ENCODE data around the gene IL1RAPL2. TPM values are rescaled to one million over a fixed set of nuclear protein-coding genes. Genes with fewer than 3 reads are reported as not detected.

The IL1RAPL2 gene
- total RNA-seq, 2 donors from 2014 or later, result not detected

DNA sequence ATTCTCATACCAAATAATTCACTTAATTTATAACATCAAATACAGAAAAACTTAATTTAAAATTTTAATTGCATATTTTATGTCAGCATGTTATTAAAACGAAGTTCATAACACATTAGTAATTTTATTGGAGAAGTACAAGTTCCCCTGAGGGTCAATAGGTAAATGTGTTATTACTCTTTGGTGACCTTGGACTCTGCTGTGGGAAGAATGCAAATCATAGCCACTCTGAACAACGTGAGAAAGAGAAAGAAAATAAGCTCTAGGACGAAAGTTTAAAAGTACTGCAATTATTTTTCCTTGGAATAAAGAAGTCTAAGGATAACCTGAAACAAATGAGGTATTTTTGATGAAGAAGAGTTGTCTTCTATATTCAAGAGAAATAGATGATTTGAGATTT lies 115.2 kb downstream of the IL1RAPL2 start:
- Histone ChIP-seq H3K36me3 (no peaks in the 10 kb centered on the region), H3K27ac (no peak overlapping the region), H3K4me3 (no peak overlapping the region), H3K9me3 (no peaks in the 10 kb centered on the region), H3K27me3 (no peaks in the 10 kb centered on the region), H3K4me1 (no peaks in the 10 kb centered on the region)
- no peak for DNase-seq (ENCODE audit: low spot score)
- TF ChIP-seq, protein P1, sequence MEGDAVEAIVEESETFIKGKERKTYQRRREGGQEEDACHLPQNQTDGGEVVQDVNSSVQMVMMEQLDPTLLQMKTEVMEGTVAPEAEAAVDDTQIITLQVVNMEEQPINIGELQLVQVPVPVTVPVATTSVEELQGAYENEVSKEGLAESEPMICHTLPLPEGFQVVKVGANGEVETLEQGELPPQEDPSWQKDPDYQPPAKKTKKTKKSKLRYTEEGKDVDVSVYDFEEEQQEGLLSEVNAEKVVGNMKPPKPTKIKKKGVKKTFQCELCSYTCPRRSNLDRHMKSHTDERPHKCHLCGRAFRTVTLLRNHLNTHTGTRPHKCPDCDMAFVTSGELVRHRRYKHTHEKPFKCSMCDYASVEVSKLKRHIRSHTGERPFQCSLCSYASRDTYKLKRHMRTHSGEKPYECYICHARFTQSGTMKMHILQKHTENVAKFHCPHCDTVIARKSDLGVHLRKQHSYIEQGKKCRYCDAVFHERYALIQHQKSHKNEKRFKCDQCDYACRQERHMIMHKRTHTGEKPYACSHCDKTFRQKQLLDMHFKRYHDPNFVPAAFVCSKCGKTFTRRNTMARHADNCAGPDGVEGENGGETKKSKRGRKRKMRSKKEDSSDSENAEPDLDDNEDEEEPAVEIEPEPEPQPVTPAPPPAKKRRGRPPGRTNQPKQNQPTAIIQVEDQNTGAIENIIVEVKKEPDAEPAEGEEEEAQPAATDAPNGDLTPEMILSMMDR (IDR thresholded peaks at IDR 0.05), result no peak

DNA sequence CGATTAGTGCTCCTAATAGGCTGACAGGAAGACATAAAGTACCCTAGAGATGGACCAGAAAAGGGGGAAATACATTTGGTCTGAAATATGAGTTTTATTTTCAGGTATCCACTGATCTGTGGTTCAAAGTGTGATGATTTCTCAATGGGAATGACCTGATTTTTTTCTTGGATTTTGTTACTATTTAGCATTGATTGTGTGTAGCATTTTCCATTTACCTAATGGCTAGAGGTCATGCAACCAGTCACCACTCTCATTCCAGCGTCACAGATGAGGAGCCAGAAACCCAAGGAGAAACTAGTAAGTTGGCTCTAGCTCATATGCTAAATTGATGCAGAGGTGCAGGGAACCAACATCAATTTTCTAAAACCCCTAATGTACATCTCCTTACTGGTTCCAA lies 118.1 kb downstream of the IL1RAPL2 start:
- DNase-seq (ENCODE audit: low spot score), result no peak
- Histone ChIP-seq H3K4me3 (no peak overlapping the region), H3K4me1 (no peaks in the 10 kb centered on the region), H3K36me3 (no peaks in the 10 kb centered on the region), H3K9me3 (no peaks in the 10 kb centered on the region), H3K27ac (no peak overlapping the region), H3K27me3 (no peaks in the 10 kb centered on the region)
- TF ChIP-seq, protein P1 (IDR thresholded peaks at IDR 0.05), result no peak

DNA sequence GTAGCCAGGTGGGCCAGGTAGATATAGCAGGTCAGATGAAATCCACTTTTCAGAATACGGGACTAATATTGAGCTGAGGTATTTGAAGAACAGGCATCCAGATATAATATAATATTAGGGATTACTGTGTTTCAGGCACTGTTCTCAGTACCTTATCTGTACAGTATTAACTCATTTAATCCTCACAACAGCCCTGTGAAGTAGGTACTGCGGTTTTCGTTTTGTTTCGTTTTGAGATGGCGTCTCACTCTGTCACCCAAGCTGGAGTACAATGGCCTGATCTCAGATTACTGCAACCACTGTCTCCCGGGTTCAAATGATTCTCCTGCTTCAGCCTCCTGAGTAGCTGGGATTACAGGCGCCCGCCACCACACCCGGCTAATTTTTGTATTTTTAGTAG lies 129.6 kb downstream of the IL1RAPL2 start:
- no peaks in the 10 kb centered on the region for H3K4me1 ChIP-seq
- no peak for DNase-seq (ENCODE audit: low spot score)
- H3K4me3 ChIP-seq, result no peak overlapping the region
- H3K27ac ChIP-seq, result no peak overlapping the region
- TF ChIP-seq, protein P1 (IDR thresholded peaks at IDR 0.05), result no peak
- H3K9me3 ChIP-seq, result no peaks in the 10 kb centered on the region
- no peaks in the 10 kb centered on the region for H3K27me3 ChIP-seq
- no peaks in the 10 kb centered on the region for H3K36me3 ChIP-seq

DNA sequence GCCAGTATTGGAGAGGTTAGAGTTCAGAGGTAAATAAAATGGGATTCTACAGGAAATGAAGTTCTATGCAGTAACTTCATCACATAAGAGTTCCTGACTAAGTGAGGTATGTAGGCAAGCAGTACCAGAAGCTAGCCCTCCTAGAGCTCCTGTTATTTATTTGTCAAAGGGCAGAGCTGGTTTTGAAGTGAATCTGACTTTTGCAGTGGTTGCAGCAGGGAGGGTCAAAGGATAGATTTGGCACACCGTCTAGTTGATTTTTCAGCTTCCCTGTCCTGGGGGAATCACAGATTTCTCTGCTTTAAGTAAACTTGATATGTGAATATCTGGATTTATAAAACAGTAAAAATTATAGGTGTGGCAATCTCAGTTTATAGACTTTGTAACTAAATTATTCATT lies 130.7 kb downstream of the IL1RAPL2 start:
- no peaks in the 10 kb centered on the region for H3K9me3 ChIP-seq
- TF ChIP-seq, protein P1 (IDR thresholded peaks at IDR 0.05), result no peak
- H3K27me3 ChIP-seq, result no peaks in the 10 kb centered on the region
- no peak for DNase-seq (ENCODE audit: low spot score)
- no peaks in the 10 kb centered on the region for H3K36me3 ChIP-seq
- H3K27ac ChIP-seq, result no peak overlapping the region
- H3K4me1 ChIP-seq, result no peaks in the 10 kb centered on the region
- no peak overlapping the region for H3K4me3 ChIP-seq

DNA sequence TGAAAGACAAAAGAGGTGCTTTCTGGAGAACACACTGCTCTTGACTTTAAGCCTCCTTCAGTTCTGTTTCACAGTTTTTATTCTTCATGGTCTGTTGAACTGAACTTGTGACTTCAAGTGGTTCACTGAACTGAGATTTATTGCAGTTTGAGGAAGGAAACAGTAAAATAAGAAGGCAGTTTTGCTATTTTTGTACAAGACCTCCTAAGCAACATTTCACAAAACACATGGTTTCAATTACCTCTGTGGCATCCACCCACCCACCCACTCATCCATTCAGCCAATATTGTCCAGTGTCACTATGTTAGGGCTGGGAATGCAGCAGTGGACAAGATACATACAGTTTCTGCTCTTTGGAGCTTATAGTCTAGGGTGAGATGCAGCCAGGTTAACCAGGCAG lies 131.3 kb downstream of the IL1RAPL2 start:
- no peak for DNase-seq (ENCODE audit: low spot score)

DNA sequence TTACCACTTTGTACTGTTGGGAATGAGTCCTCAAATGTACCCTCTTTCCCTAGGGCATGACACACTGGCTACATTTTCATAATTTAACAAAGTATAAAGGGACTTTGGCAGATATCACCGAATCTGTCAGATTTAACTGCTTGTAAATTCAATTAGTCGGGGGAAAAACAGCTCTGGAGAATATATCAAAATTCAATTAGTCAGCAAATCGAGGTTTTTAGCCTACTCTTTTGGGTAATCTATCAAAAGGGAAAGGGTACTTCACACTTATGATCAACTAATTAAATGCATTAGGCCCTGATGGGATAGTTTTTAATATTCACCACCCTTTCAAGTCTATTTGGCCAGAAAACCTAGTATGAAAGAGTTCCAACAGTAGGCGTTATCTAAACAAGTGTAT lies 141.0 kb downstream of the IL1RAPL2 start:
- TF ChIP-seq, protein P1 (IDR thresholded peaks at IDR 0.05), result no peak
- no peaks in the 10 kb centered on the region for H3K4me1 ChIP-seq
- no peak overlapping the region for H3K4me3 ChIP-seq
- H3K9me3 ChIP-seq, result no peaks in the 10 kb centered on the region
- H3K36me3 ChIP-seq, result no peaks in the 10 kb centered on the region
- H3K27ac ChIP-seq, result no peak overlapping the region
- no peak for DNase-seq (ENCODE audit: low spot score)
- H3K27me3 ChIP-seq, result no peaks in the 10 kb centered on the region

More for the DNA sequence above, 131.3 kb downstream of the IL1RAPL2 start:
- TF ChIP-seq, protein P1 (IDR thresholded peaks at IDR 0.05), result no peak
- Histone ChIP-seq H3K4me3 (no peak overlapping the region), H3K36me3 (no peaks in the 10 kb centered on the region), H3K4me1 (no peaks in the 10 kb centered on the region), H3K9me3 (no peaks in the 10 kb centered on the region), H3K27me3 (no peaks in the 10 kb centered on the region), H3K27ac (no peak overlapping the region)

All from right atrium auricular region (tissue), 2 donors.